ENCODE results near the gene TEX30. TPM values are rescaled to one million over a fixed set of nuclear protein-coding genes. Genes with fewer than 3 reads are reported as not detected.
A peak's percentile ranks its signal among the peaks of the same experiment; 100 is the strongest.

TEX30 gene
- total RNA-seq, 1 donor from 2014 or later = 11.1 TPM

DNA sequence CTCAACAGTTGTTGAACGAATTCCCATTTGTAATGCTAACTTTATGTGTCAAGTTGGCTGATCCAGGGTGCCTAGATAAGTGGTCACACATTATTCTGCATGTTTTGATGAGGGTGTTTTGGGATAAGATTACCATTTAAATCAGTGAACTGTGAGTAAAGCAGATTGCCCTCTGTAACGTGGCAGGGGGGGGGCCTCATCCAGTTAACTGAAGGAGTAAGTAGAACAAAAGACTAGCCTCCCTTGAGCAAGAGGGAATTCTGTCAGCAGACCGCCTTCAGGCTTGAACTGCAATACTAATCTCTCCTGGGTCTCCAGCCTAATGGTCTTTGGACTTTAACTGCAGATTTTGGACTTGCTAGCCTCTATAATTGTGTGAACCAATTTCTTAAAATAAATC is 4.2 kb upstream of the TEX30 start:
- H3K27ac Mint-ChIP-seq (ENCODE audit: unreplicated experiment) = no peak overlapping the region
- TF ChIP-seq, protein P1, sequence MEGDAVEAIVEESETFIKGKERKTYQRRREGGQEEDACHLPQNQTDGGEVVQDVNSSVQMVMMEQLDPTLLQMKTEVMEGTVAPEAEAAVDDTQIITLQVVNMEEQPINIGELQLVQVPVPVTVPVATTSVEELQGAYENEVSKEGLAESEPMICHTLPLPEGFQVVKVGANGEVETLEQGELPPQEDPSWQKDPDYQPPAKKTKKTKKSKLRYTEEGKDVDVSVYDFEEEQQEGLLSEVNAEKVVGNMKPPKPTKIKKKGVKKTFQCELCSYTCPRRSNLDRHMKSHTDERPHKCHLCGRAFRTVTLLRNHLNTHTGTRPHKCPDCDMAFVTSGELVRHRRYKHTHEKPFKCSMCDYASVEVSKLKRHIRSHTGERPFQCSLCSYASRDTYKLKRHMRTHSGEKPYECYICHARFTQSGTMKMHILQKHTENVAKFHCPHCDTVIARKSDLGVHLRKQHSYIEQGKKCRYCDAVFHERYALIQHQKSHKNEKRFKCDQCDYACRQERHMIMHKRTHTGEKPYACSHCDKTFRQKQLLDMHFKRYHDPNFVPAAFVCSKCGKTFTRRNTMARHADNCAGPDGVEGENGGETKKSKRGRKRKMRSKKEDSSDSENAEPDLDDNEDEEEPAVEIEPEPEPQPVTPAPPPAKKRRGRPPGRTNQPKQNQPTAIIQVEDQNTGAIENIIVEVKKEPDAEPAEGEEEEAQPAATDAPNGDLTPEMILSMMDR (IDR thresholded peaks at IDR 0.05) = no peak
- DNase-seq (ENCODE audit: low spot score) = no peak
- H3K4me1 Mint-ChIP-seq (ENCODE audit: low read depth) = peaks cover 9% of the 10 kb centered on the region
- peaks cover 9% of the 10 kb centered on the region for H3K36me3 Mint-ChIP-seq (ENCODE audit: low read depth)
- no peaks in the 10 kb centered on the region for H3K27me3 Mint-ChIP-seq (ENCODE audit: low read depth)
- no peaks in the 10 kb centered on the region for H3K9me3 Mint-ChIP-seq (ENCODE audit: low read depth)
- no peak overlapping the region for H3K4me3 Mint-ChIP-seq (ENCODE audit: unreplicated experiment)

GRCh38 chr13:102776271-102776670 is 2.7 kb upstream of the TEX30 start:
- no peak for DNase-seq (ENCODE audit: low spot score)
- peaks cover 22% of the 10 kb centered on the region for H3K4me1 Mint-ChIP-seq (ENCODE audit: low read depth)
- H3K27ac Mint-ChIP-seq (ENCODE audit: unreplicated experiment) = no peak overlapping the region
- no peaks in the 10 kb centered on the region for H3K27me3 Mint-ChIP-seq (ENCODE audit: low read depth)
- no peak overlapping the region for H3K4me3 Mint-ChIP-seq (ENCODE audit: unreplicated experiment)
- peaks cover 3% of the 10 kb centered on the region for H3K36me3 Mint-ChIP-seq (ENCODE audit: low read depth)
- TF ChIP-seq, protein P1 (IDR thresholded peaks at IDR 0.05) = no peak
- H3K9me3 Mint-ChIP-seq (ENCODE audit: low read depth) = no peaks in the 10 kb centered on the region

GRCh38 chr13:102774591-102775520 is 1.3 kb upstream of the TEX30 start:
- Mint-ChIP-seq H3K27ac (ENCODE audit: unreplicated experiment) (peak overlapping the region; percentile 63), H3K27me3 (ENCODE audit: low read depth) (no peaks in the 10 kb centered on the region), H3K9me3 (ENCODE audit: low read depth) (no peaks in the 10 kb centered on the region), H3K4me3 (ENCODE audit: unreplicated experiment) (peak overlapping the region; percentile 91), H3K36me3 (ENCODE audit: low read depth) (no peaks in the 10 kb centered on the region), H3K4me1 (ENCODE audit: low read depth) (peaks cover 34% of the 10 kb centered on the region)
- TF ChIP-seq, protein P1 (IDR thresholded peaks at IDR 0.05) = no peak
- DNase-seq (ENCODE audit: low spot score) = no peak

DNA sequence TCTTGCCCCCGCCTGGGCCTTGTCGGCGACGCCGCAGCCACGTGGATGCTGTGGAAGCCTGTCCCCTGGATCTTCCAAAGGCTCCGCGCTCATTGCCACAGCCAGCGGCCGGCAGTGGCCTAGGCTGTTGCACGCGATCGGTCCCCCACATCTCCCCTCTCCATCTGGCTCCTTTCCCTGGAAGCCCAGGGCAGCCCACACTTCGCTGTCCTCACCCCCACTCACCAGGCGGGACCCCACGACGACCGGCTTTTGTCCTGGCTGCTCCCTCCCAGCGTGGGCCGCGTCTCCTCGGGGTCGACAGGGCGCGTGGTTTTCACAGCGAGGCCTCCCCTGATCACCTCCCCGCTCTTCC is 605 bp upstream of the TEX30 start:
- H3K4me1 Mint-ChIP-seq (ENCODE audit: low read depth) = peaks cover 35% of the 10 kb centered on the region
- H3K9me3 Mint-ChIP-seq (ENCODE audit: low read depth) = no peaks in the 10 kb centered on the region
- no peaks in the 10 kb centered on the region for H3K27me3 Mint-ChIP-seq (ENCODE audit: low read depth)
- H3K36me3 Mint-ChIP-seq (ENCODE audit: low read depth) = no peaks in the 10 kb centered on the region
- TF ChIP-seq, protein P1 (IDR thresholded peaks at IDR 0.05) = no peak
- peak overlapping the region; percentile 81 for H3K27ac Mint-ChIP-seq (ENCODE audit: unreplicated experiment)
- H3K4me3 Mint-ChIP-seq (ENCODE audit: unreplicated experiment) = peak overlapping the region; percentile 91
- no peak for DNase-seq (ENCODE audit: low spot score)

GRCh38 chr13:102772042-102772425 is 1.6 kb downstream of the TEX30 start:
- no peak for DNase-seq (ENCODE audit: low spot score)
- H3K4me1 Mint-ChIP-seq (ENCODE audit: low read depth) = peaks cover 35% of the 10 kb centered on the region
- TF ChIP-seq, protein P1 (IDR thresholded peaks at IDR 0.05) = no peak
- H3K27me3 Mint-ChIP-seq (ENCODE audit: low read depth) = no peaks in the 10 kb centered on the region
- peak overlapping the region; percentile 91 for H3K4me3 Mint-ChIP-seq (ENCODE audit: unreplicated experiment)
- no peaks in the 10 kb centered on the region for H3K9me3 Mint-ChIP-seq (ENCODE audit: low read depth)
- H3K27ac Mint-ChIP-seq (ENCODE audit: unreplicated experiment) = no peak overlapping the region
- H3K36me3 Mint-ChIP-seq (ENCODE audit: low read depth) = peaks cover 2% of the 10 kb centered on the region
